AG04450 (cell line): ENCODE data around the gene C1QTNF6. TPM values are rescaled to one million over a fixed set of nuclear protein-coding genes. Genes with fewer than 3 reads are reported as not detected.
A peak's percentile ranks its signal among the peaks of the same experiment; 100 is the strongest.

Experiments used
- CTCF ChIA-PET: fragments of 300-600, 350-600 bp; formaldehyde crosslinking; extraction: SDS; loops from one replicate; lab custom pipeline; 2022; ENCODE audit warnings: antibody characterized with exemption, inconsistent platforms; lab: Charles Lee
- POLR2A ChIA-PET: fragments of 350-600 bp; formaldehyde crosslinking; extraction: SDS; loops from one replicate; lab custom pipeline; 2021; ENCODE audit warnings: antibody characterized with exemption, inconsistent platforms; lab: Yijun Ruan, JAX
- DNase-seq: peaks from one replicate; pipeline ENCODE4 v3.0.0-alpha.2; 2011; ENCODE audit warnings: low read depth, low spot score
- H3K27ac ChIP-seq: one replicate; pipeline ENCODE4 v1.5.1; 2012; ENCODE audit warnings: low read depth, low read length, control low read depth
- H3K27me3 ChIP-seq: one replicate; pipeline ENCODE4 v1.6.0; 2012; ENCODE audit warnings: low read length; ENCODE audit not compliant: control insufficient read depth, insufficient read depth
- H3K4me3 ChIP-seq: 2 replicates; pipeline ENCODE4 v1.5.1; 2011; ENCODE audit warnings: mild to moderate bottlenecking, low read depth, low read length, control low read depth
- H3K9me3 ChIP-seq: 2 replicates; pipeline ENCODE4 v1.5.1; 2012; ENCODE audit warnings: low read length; ENCODE audit not compliant: control insufficient read depth, insufficient read depth
- CTCF ChIP-seq: IDR thresholded peaks from 2 replicates; pipeline ENCODE4 v1.5.1; 2011; ENCODE audit warnings: low read depth, low read length, control low read depth, inconsistent platforms
- polyA plus RNA-seq: library from polyadenylated mRNA; depleted of rRNA; stranded (reverse); fragments of >200 nt; gene quantifications from 2 replicates; pipeline ENCODE4 v1.2.3, GENCODE V29; 2011

C1QTNF6 gene
- polyA plus RNA-seq, 1 experiment: 8.2 TPM

GRCh38 chr22:37196539-37197450 is 8.7 kb upstream of the C1QTNF6 start:
- peak overlapping the region; percentile 39 for H3K27ac ChIP-seq
- H3K9me3 ChIP-seq: peaks cover 3% of the 10 kb centered on the region; the same call in 1 of the 2 replicates
- CTCF ChIA-PET: interaction anchor here (0.6 to 1.9 kb wide), 8 partner anchors 9 to 151 kb away, joined by 3 to 20 read pairs (median 4); partner anchors contain the start of gene C1QTNF6
- no peaks in the 10 kb centered on the region for H3K27me3 ChIP-seq
- POLR2A ChIA-PET: no interaction called here
- peak; percentile 38 for DNase-seq
- H3K4me3 ChIP-seq: no peak overlapping the region
- TF ChIP-seq CTCF: 0 out of 2 replicates have a peak, but pooled peaks have one; percentile 14

GRCh38 chr22:37195921-37196320 is 7.9 kb upstream of the C1QTNF6 start:
- no peak for DNase-seq
- ChIA-PET POLR2A (no interaction called here), CTCF (no interaction called here)
- H3K27ac ChIP-seq: no peak overlapping the region
- peaks cover 3% of the 10 kb centered on the region; the same call in 1 of the 2 replicates for H3K9me3 ChIP-seq
- TF ChIP-seq CTCF: no peak
- H3K27me3 ChIP-seq: no peaks in the 10 kb centered on the region
- H3K4me3 ChIP-seq: no peak overlapping the region

GRCh38 chr22:37194750-37195149 is 6.7 kb upstream of the C1QTNF6 start:
- no peaks in the 10 kb centered on the region for H3K27me3 ChIP-seq
- peaks cover 3% of the 10 kb centered on the region; the same call in 1 of the 2 replicates for H3K9me3 ChIP-seq
- TF ChIP-seq CTCF: no peak
- H3K4me3 ChIP-seq: no peak overlapping the region
- ChIA-PET POLR2A (no interaction called here), CTCF (no interaction called here)
- no peak for DNase-seq
- no peak overlapping the region for H3K27ac ChIP-seq

GRCh38 chr22:37193629-37194191 is 5.7 kb upstream of the C1QTNF6 start:
- Histone ChIP-seq H3K9me3 (0 out of 2 replicates have a peak, but pooled peaks cover 3% of the 10 kb centered on the region), H3K4me3 (no peak overlapping the region), H3K27ac (no peak overlapping the region), H3K27me3 (no peaks in the 10 kb centered on the region)
- ChIA-PET CTCF (no interaction called here), POLR2A (no interaction called here)
- DNase-seq: no peak
- TF ChIP-seq CTCF: no peak

- ChIA-PET CTCF (no interaction called here), POLR2A (no interaction called here)
- no peak for TF ChIP-seq CTCF
- H3K4me3 ChIP-seq: no peak overlapping the region
- 0 out of 2 replicates have a peak, but pooled peaks cover 3% of the 10 kb centered on the region for H3K9me3 ChIP-seq
- no peak for DNase-seq
- H3K27me3 ChIP-seq: no peaks in the 10 kb centered on the region
- no peak overlapping the region for H3K27ac ChIP-seq
These were observed 4.7 kb upstream of the C1QTNF6 start for GRCh38 chr22:37192741-37193140.
